ENCODE data around the gene MAP2K3. TPM values are rescaled to one million over a fixed set of nuclear protein-coding genes. Genes with fewer than 3 reads are reported as not detected.

The MAP2K3 gene
- total and polyA plus RNA-seq, 10 of the 15 experiments (the other 5 are each of a cell fraction or from before 2014, with no cell fraction given) = 0.71 to 39.4 (median 18.6) TPM

DNA sequence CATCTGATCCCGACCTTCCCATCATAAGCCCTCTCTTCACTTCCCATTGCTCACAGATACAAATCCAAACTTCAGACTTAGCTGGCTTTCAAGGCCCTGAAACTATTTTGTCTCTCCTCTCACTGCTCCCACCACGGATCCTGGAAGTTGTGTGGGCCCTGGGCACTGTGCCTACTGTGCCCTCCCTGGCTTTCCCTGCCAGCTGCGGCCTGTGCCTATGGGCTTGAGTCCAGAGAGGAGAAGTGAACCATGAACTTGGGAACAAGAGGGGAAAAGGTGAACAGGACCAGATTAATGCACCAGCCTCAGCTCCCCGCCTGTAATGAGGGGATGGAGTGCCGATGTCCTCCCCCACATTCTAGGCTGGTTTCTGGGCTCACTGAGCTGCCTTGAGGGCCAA, 72.8 kb downstream of the MAP2K3 start:
- ChIA-PET SMC1A (ENCODE audit: uncharacterized antibody, unreplicated experiment) (no interaction called here), RAD21 (ENCODE audit: unreplicated experiment) (interaction anchor here (1.1 kb wide), 1 partner anchor 17 kb away, joined by 3 read pairs; no protein-coding TSS in a partner anchor), CTCF (no interaction called here), POLR2A (no interaction called here)
- DNase-seq (ENCODE audit: low read depth, low spot score) (no peak), ATAC-seq (no peak), FAIRE-seq (no peak)
- intact Hi-C loops (cut with micrococcal nuclease; ENCODE audit: unreplicated experiment) (no loop called here), in situ Hi-C loops (cut with MboI) (no loop called here)
- Histone ChIP-seq H3K27ac (ENCODE audit: control insufficient read depth, insufficient read depth) (no peak overlapping the region), H2AFZ (ENCODE audit: control insufficient read depth, low read depth, low read length) (no peak overlapping the region), H3K4me3 (no peak overlapping the region), H3K79me2 (ENCODE audit: control insufficient read depth, insufficient read depth, low read length) (no peaks in the 10 kb centered on the region), H3K9me3 (replicated peaks; ENCODE audit: control insufficient read depth, insufficient read depth, low read length) (no peaks in the 10 kb centered on the region), H3K4me2 (ENCODE audit: control insufficient read depth, insufficient read depth) (no peak overlapping the region), H4K20me1 (ENCODE audit: control insufficient read depth, insufficient read depth) (no peaks in the 10 kb centered on the region), H3K9ac (ENCODE audit: control insufficient read depth, insufficient read depth, low read length) (no peak overlapping the region), H3K27me3 (replicated peaks in 1 of 2; ENCODE audit: control insufficient read depth in 2 of 2, insufficient read depth in 2 of 2, low read length in 1 of 2) (peaks cover 0 to 1% of the 10 kb centered on the region in 2 experiments; a peak in 2 of 4 replicates), H3K4me1 (ENCODE audit: control insufficient read depth, insufficient read depth, low read length) (no peaks in the 10 kb centered on the region), H3K36me3 (ENCODE audit: control insufficient read depth in 2 of 2, insufficient read depth in 2 of 2, low read length in 1 of 2) (no peaks in the 10 kb centered on the region)
- TF ChIP-seq SUZ12 (IDR thresholded peaks at IDR 0.05; ENCODE audit: unreplicated experiment) (no peak), POLR2A (IDR thresholded peaks at IDR 0.05; ENCODE audit: low read depth, low read length) (no peak), SKIL (IDR thresholded peaks at IDR 0.05; ENCODE audit: low read depth, poor library complexity, severe bottlenecking) (no peak), NFYA (IDR thresholded peaks at IDR 0.05; ENCODE audit: borderline replicate concordance, low read depth, low read length) (no peak), IRF5 (IDR thresholded peaks at IDR 0.05; ENCODE audit: borderline replicate concordance) (no peak), RAD51 (IDR thresholded peaks at IDR 0.05) (no peak)
- TF ChIP-seq, protein P1, sequence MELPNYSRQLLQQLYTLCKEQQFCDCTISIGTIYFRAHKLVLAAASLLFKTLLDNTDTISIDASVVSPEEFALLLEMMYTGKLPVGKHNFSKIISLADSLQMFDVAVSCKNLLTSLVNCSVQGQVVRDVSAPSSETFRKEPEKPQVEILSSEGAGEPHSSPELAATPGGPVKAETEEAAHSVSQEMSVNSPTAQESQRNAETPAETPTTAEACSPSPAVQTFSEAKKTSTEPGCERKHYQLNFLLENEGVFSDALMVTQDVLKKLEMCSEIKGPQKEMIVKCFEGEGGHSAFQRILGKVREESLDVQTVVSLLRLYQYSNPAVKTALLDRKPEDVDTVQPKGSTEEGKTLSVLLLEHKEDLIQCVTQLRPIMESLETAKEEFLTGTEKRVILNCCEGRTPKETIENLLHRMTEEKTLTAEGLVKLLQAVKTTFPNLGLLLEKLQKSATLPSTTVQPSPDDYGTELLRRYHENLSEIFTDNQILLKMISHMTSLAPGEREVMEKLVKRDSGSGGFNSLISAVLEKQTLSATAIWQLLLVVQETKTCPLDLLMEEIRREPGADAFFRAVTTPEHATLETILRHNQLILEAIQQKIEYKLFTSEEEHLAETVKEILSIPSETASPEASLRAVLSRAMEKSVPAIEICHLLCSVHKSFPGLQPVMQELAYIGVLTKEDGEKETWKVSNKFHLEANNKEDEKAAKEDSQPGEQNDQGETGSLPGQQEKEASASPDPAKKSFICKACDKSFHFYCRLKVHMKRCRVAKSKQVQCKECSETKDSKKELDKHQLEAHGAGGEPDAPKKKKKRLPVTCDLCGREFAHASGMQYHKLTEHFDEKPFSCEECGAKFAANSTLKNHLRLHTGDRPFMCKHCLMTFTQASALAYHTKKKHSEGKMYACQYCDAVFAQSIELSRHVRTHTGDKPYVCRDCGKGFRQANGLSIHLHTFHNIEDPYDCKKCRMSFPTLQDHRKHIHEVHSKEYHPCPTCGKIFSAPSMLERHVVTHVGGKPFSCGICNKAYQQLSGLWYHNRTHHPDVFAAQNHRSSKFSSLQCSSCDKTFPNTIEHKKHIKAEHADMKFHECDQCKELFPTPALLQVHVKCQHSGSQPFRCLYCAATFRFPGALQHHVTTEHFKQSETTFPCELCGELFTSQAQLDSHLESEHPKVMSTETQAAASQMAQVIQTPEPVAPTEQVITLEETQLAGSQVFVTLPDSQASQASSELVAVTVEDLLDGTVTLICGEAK (IDR thresholded peaks at IDR 0.05; ENCODE audit: borderline replicate concordance) = no peak
- WGBS (ENCODE audit: insufficient coverage, insufficient replicate concordance, low lambda C conversion rate, missing lambda C conversion rate) = 25% methylated on average over 5 of the region's 5 CpGs
- no TSS peak for BruUV-seq (replicated peaks)
